ENCODE measurements around the gene LRCH3.

LRCH3 gene

GRCh38 chr3:197807969-197808587, 17.0 kb downstream of the LRCH3 start:
- TF ChIP-seq EZH2phosphoT487 (IDR thresholded peaks at IDR 0.05; ENCODE audit: low read length): no peak
- no peak for TF ChIP-seq CTCF (IDR thresholded peaks at IDR 0.05; ENCODE audit: low read length)
- TF ChIP-seq EZH2 (optimal IDR thresholded peaks at IDR 0.05; ENCODE audit: low read depth, low read length): no peak
- peaks cover 1% of the 10 kb centered on the region for H3K4me1 ChIP-seq (ENCODE audit: low read length)
- H3K9ac ChIP-seq (ENCODE audit: low read length): no peak overlapping the region
- no peak for DNase-seq
- H3K9me2 ChIP-seq (replicated peaks; ENCODE audit: insufficient read depth, low read length): no peaks in the 10 kb centered on the region
- H3F3A ChIP-seq (ENCODE audit: insufficient read depth, low read length): no peaks in the 10 kb centered on the region
- no peak overlapping the region for H3K27ac ChIP-seq (ENCODE audit: low read length)
- H2AFZ ChIP-seq (ENCODE audit: low read length): no peak overlapping the region
- H3K9me3 ChIP-seq (replicated peaks; ENCODE audit: insufficient read depth, low read length): no peaks in the 10 kb centered on the region
- H3K4me3 ChIP-seq (ENCODE audit: low read length): no peak overlapping the region
- H3K27me3 ChIP-seq (replicated peaks; ENCODE audit: insufficient read depth, low read length): no peaks in the 10 kb centered on the region
- no peaks in the 10 kb centered on the region for H4K20me1 ChIP-seq (ENCODE audit: insufficient read depth, low read length)
- H3K79me2 ChIP-seq (ENCODE audit: low read length): peaks cover 39% of the 10 kb centered on the region
- no peak overlapping the region for H3K4me2 ChIP-seq (ENCODE audit: low read depth, low read length)
- no peaks in the 10 kb centered on the region for H3K36me3 ChIP-seq (replicated peaks; ENCODE audit: insufficient read depth, low read length)

GRCh38 chr3:197809356-197810020, 18.4 kb downstream of the LRCH3 start:
- H3K4me3 ChIP-seq (ENCODE audit: low read length): no peak overlapping the region
- H3K36me3 ChIP-seq (replicated peaks; ENCODE audit: insufficient read depth, low read length): no peaks in the 10 kb centered on the region
- H3K4me1 ChIP-seq (ENCODE audit: low read length): no peaks in the 10 kb centered on the region
- H2AFZ ChIP-seq (ENCODE audit: low read length): no peak overlapping the region
- H3K9ac ChIP-seq (ENCODE audit: low read length): no peak overlapping the region
- H3K4me2 ChIP-seq (ENCODE audit: low read depth, low read length): no peak overlapping the region
- H4K20me1 ChIP-seq (ENCODE audit: insufficient read depth, low read length): no peaks in the 10 kb centered on the region
- H3K27me3 ChIP-seq (replicated peaks; ENCODE audit: insufficient read depth, low read length): no peaks in the 10 kb centered on the region
- H3K27ac ChIP-seq (ENCODE audit: low read length): no peak overlapping the region
- peaks cover 24% of the 10 kb centered on the region for H3K79me2 ChIP-seq (ENCODE audit: low read length)
- H3K9me3 ChIP-seq (replicated peaks; ENCODE audit: insufficient read depth, low read length): no peaks in the 10 kb centered on the region
- DNase-seq: no peak
- H3K9me2 ChIP-seq (replicated peaks; ENCODE audit: insufficient read depth, low read length): no peaks in the 10 kb centered on the region
- TF ChIP-seq EZH2phosphoT487 (IDR thresholded peaks at IDR 0.05; ENCODE audit: low read length): no peak
- TF ChIP-seq CTCF (IDR thresholded peaks at IDR 0.05; ENCODE audit: low read length): no peak
- TF ChIP-seq EZH2 (optimal IDR thresholded peaks at IDR 0.05; ENCODE audit: low read depth, low read length): no peak
- H3F3A ChIP-seq (ENCODE audit: insufficient read depth, low read length): no peaks in the 10 kb centered on the region

GRCh38 chr3:197810901-197811300, 19.8 kb downstream of the LRCH3 start:
- no peak for TF ChIP-seq EZH2phosphoT487 (IDR thresholded peaks at IDR 0.05; ENCODE audit: low read length)
- no peak for TF ChIP-seq EZH2 (optimal IDR thresholded peaks at IDR 0.05; ENCODE audit: low read depth, low read length)
- no peaks in the 10 kb centered on the region for H4K20me1 ChIP-seq (ENCODE audit: insufficient read depth, low read length)
- no peak overlapping the region for H3K4me3 ChIP-seq (ENCODE audit: low read length)
- no peaks in the 10 kb centered on the region for H3K9me3 ChIP-seq (replicated peaks; ENCODE audit: insufficient read depth, low read length)
- no peaks in the 10 kb centered on the region for H3K27me3 ChIP-seq (replicated peaks; ENCODE audit: insufficient read depth, low read length)
- H3F3A ChIP-seq (ENCODE audit: insufficient read depth, low read length): no peaks in the 10 kb centered on the region
- H3K9me2 ChIP-seq (replicated peaks; ENCODE audit: insufficient read depth, low read length): no peaks in the 10 kb centered on the region
- no peak overlapping the region for H3K27ac ChIP-seq (ENCODE audit: low read length)
- no peak for DNase-seq
- H3K4me1 ChIP-seq (ENCODE audit: low read length): no peaks in the 10 kb centered on the region
- H3K36me3 ChIP-seq (replicated peaks; ENCODE audit: insufficient read depth, low read length): no peaks in the 10 kb centered on the region
- H3K79me2 ChIP-seq (ENCODE audit: low read length): peaks cover 22% of the 10 kb centered on the region; the same call in 1 of the 2 replicates
- no peak overlapping the region for H3K9ac ChIP-seq (ENCODE audit: low read length)
- no peak overlapping the region for H2AFZ ChIP-seq (ENCODE audit: low read length)
- H3K4me2 ChIP-seq (ENCODE audit: low read depth, low read length): no peak overlapping the region

- H3K27ac ChIP-seq (ENCODE audit: low read length): no peak overlapping the region
- H3K4me1 ChIP-seq (ENCODE audit: low read length): no peaks in the 10 kb centered on the region
- no peak for TF ChIP-seq EZH2 (optimal IDR thresholded peaks at IDR 0.05; ENCODE audit: low read depth, low read length)
- H3K36me3 ChIP-seq (replicated peaks; ENCODE audit: insufficient read depth, low read length): no peaks in the 10 kb centered on the region
- no peak for DNase-seq
- no peaks in the 10 kb centered on the region for H3K9me2 ChIP-seq (replicated peaks; ENCODE audit: insufficient read depth, low read length)
- H3F3A ChIP-seq (ENCODE audit: insufficient read depth, low read length): no peaks in the 10 kb centered on the region
- no peaks in the 10 kb centered on the region for H3K9me3 ChIP-seq (replicated peaks; ENCODE audit: insufficient read depth, low read length)
- H3K79me2 ChIP-seq (ENCODE audit: low read length): peaks cover 22% of the 10 kb centered on the region; the same call in 1 of the 2 replicates
- H3K4me2 ChIP-seq (ENCODE audit: low read depth, low read length): no peak overlapping the region
- no peaks in the 10 kb centered on the region for H3K27me3 ChIP-seq (replicated peaks; ENCODE audit: insufficient read depth, low read length)
- no peak overlapping the region for H2AFZ ChIP-seq (ENCODE audit: low read length)
- H4K20me1 ChIP-seq (ENCODE audit: insufficient read depth, low read length): no peaks in the 10 kb centered on the region
- H3K9ac ChIP-seq (ENCODE audit: low read length): no peak overlapping the region
- no peak overlapping the region for H3K4me3 ChIP-seq (ENCODE audit: low read length)
Observed at GRCh38 chr3:197811343-197811742, 20.3 kb downstream of the LRCH3 start.
